GM18499 (cell line): ENCODE results near the gene REM1.

Source experiments
- ATAC-seq: cut with Tn5 transposase; IDR thresholded peaks from one replicate; pipeline ENCODE4 v1.9.1; 2021; ENCODE audit warnings: moderate number of reproducible peaks; ENCODE audit not compliant: insufficient read depth, unreplicated experiment

Gene REM1

DNA sequence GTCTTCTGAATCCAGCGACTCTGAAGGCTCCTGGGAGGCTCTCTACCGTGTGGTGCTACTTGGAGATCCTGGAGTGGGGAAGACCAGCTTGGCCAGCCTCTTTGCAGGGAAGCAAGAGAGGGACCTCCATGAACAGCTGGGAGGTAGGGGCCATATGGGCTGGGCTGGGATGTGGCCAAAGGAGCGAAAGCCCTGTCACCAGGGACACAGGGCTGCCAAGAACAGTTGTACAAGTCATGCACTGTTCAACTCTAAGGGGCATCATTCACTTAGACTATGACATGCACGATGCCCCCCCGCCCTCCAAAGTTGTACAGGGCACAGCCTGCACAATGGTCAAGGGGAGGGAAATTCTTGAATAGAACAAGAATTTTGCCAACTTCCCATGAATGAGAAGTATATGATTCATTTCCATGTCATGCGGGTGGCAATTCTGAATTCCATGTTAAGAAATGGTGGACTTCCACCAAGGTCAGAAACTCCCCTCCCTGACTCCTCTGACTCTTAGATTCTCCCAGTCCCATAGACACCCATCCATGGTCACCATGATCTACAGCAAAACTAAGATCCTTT, 1.6 kb downstream of the REM1 start:
- ATAC-seq: no peak

- no peak for ATAC-seq
Measured at GRCh38 chr20:31484001-31484400, 8.9 kb downstream of the REM1 start.

- ATAC-seq: no peak
Measured at GRCh38 chr20:31485450-31486339, 10.6 kb downstream of the REM1 start.

DNA sequence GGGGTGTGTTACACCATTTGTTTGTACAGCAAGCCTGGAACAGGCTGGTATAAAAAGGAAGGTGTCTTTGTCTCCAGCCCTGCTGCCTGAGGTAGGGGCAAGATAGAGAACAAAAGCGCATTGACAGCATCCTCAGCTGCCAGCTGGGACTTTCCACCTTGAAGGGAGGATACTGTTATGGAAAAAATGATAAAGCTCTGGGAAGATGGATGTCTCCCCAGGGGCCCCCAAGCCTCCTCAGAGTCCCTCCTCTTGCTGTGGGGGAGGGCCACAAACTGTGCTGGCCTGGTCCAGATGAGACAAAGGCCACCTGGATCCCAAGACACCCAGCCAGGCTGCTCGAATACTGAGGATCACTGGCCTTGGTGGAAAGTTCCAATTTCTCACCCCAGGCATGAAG, 13.0 kb downstream of the REM1 start:
- ATAC-seq: no peak

GRCh38 chr20:31489152-31489551, 14.1 kb downstream of the REM1 start:
- no peak for ATAC-seq

DNA sequence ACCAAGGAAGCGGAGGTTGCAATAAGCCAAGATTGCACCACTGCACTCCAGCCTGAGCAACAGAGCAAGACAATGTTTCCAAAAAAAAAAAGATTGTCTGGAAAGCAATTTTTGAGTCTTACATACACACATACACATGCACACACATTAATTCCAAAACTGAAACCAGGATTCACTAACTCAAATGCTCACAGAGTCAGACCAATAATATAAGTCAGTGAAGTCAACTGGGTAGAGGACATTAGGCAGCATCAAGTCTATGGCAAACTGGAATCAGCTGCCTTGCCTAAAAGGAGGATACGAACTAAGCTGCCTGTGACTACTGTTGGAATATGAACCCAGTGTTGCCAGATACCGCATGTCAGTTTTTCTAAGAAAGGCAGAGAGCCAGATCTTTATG, 15.7 kb downstream of the REM1 start:
- ATAC-seq: no peak

- no peak for ATAC-seq
Measured at GRCh38 chr20:31494131-31494530, 19.0 kb downstream of the REM1 start.

- no peak for ATAC-seq
Measured at GRCh38 chr20:31496761-31497295, 21.7 kb downstream of the REM1 start.

DNA sequence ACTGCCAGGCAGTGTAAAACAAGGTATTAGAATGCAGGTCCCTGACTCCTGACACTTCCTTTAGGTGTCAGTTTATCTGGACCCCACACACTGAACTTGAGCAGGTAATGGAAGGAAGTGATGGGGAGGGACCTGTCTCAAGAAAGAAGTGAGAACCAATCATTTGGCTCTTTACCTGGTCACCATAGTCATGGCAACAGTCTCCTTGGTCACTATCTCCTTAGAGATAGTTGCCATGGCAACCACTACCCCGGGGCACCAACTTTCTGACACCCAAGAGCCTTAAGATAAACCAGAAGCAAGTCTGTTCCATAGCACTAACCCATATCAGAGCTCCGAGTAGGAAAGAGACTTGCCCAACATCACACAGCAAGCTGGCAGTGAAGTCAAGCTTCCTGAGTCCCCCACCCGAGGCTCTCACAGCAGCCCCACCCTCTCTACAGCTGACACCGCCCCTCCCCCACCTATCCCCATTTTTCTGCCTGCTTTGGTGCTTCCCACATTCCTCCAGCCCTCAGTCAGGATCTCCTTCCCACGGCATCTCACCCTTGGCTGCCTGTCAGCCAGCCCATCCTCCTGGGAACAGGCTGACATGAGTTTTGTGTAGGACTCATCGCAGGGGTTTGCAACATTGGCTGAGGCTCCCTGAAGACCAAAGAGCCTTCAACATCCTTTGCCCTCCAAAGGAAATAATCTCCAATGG, 22.9 kb downstream of the REM1 start:
- no peak for ATAC-seq

- no peak for ATAC-seq
Measured at GRCh38 chr20:31500527-31500926, 25.4 kb downstream of the REM1 start.

GRCh38 chr20:31502884-31503673, 28.0 kb downstream of the REM1 start:
- peak; percentile 81 for ATAC-seq

GRCh38 chr20:31505903-31506302, 30.8 kb downstream of the REM1 start:
- no peak for ATAC-seq

GRCh38 chr20:31508517-31509244, 33.6 kb downstream of the REM1 start:
- no peak for ATAC-seq

GRCh38 chr20:31514154-31515071, 39.3 kb downstream of the REM1 start, which contains the start of gene HM13:
HM13 (plus strand) TSS chr20:31514442; CDS start chr20:31514552, 110 bp downstream.
- ATAC-seq: peak; percentile 50

- ATAC-seq: no peak
Measured at GRCh38 chr20:31515072-31515774, 40.1 kb downstream of the REM1 start.

DNA sequence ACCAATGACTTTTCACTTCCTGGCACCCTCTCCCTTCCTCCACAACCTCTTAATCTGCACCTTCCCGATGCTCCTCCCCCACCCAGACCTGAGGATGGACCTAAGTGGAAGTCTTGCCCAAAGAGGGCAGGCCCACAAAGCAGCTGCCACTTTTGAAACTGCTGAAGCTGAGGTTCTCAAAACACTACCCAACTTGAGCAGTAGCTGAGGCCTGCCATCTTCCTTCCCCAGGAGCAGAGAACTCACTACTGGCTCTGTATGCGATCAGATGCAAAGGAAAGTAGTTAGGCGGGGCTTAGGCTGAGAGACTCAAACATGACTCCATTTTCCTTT, 40.7 kb downstream of the REM1 start:
- ATAC-seq: no peak

- no peak for ATAC-seq
Measured at GRCh38 chr20:31516166-31516565, 41.1 kb downstream of the REM1 start.

- ATAC-seq: no peak
Measured at GRCh38 chr20:31516651-31517050, 41.6 kb downstream of the REM1 start.
